ENCODE measurements around the gene C1QTNF6. TPM values are rescaled to one million over a fixed set of nuclear protein-coding genes. Genes with fewer than 3 reads are reported as not detected.

The C1QTNF6 gene
- total and polyA plus RNA-seq, 2 of the 8 experiments (the other 6 are each of a cell fraction or from before 2014, with no cell fraction given), result 3.1 to 6.5 TPM

DNA sequence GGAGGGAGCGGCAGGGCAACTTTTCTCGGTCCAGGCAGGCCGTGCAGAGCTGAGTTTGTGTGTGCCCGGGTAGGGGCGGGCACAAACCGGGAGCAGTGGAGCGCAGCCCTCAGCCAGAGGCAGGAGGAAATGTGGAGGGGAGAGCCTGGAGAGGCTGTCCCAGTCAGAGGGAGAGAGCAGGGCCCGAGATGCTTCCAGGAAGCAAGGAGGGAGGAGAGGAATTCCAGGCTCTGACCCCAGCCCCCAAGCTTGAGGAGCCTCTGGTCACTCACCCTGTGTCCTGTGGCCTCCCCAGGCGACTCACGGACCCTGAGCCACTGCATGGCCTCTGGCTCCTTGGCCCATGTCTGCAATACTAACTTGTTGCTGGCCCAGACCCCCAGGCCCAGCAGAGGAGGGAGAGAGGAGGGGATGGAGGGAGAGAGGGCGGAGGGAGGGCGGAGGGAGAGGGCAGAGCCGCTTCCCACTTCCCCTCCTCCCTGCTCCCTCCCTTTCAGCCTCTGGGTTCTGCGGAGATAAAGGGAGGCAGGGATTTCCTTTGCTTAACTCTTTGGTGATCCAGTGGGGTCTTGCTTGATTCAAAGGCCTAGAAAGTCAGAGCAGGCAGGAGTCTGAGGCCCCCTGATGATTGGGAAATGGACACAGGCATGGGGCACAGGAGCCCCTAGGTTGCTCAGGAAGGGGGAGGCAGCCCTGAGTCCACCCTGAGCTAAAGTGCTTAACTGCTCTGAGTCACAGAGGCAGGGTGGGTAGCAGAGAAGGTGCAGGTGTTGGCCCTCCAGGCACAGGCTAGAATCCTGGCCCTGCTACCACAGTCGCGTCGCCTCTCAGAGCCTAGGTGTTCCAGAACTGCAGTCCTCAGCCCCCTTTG lies at the start of gene C1QTNF6 (continued):
- TF ChIP-seq SUZ12 (IDR thresholded peaks at IDR 0.05; ENCODE audit: low read length), result peak; percentile 79; the same call in 1 of the 2 replicates
- no peak for TF ChIP-seq SIN3A (conservative IDR thresholded peaks at IDR 0.05 in 1 of 2, IDR thresholded peaks at IDR 0.05 in 1 of 2; ENCODE audit: low read depth in 1 of 2, low read length in 2 of 2)
- TF ChIP-seq, protein P1, sequence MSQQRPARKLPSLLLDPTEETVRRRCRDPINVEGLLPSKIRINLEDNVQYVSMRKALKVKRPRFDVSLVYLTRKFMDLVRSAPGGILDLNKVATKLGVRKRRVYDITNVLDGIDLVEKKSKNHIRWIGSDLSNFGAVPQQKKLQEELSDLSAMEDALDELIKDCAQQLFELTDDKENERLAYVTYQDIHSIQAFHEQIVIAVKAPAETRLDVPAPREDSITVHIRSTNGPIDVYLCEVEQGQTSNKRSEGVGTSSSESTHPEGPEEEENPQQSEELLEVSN (IDR thresholded peaks at IDR 0.05), result no peak
- TF ChIP-seq SAP30 (IDR thresholded peaks at IDR 0.05; ENCODE audit: insufficient read depth, insufficient replicate concordance, low read length), result no peak
- no peak for TF ChIP-seq MAFK (IDR thresholded peaks at IDR 0.05; ENCODE audit: low read depth, low read length)
- TF ChIP-seq RNF2 (IDR thresholded peaks at IDR 0.05; ENCODE audit: borderline replicate concordance, low read depth, low read length, missing control alignments, poor library complexity, severe bottlenecking), result no peak
- 0 out of 4 replicates have a peak, but pooled peaks of 1 of the 2 experiments have one; percentile 47 for TF ChIP-seq HDAC2 (IDR thresholded peaks at IDR 0.05; ENCODE audit: borderline replicate concordance in 1 of 2, low read depth in 2 of 2, low read length in 2 of 2)
- peak; percentile 85 for TF ChIP-seq ASH2L (IDR thresholded peaks at IDR 0.05; ENCODE audit: low read length)
- no peak for TF ChIP-seq TEAD4 (IDR thresholded peaks at IDR 0.05; ENCODE audit: low read depth, low read length)
- peak; percentile 40; the same call in 1 of the 2 replicates for TF ChIP-seq GABPA (IDR thresholded peaks at IDR 0.05; ENCODE audit: borderline replicate concordance, insufficient read depth, low read length)
- TF ChIP-seq POLR2AphosphoS5 (IDR thresholded peaks at IDR 0.05; ENCODE audit: low read depth, low read length), result no peak
- TF ChIP-seq, protein P2, sequence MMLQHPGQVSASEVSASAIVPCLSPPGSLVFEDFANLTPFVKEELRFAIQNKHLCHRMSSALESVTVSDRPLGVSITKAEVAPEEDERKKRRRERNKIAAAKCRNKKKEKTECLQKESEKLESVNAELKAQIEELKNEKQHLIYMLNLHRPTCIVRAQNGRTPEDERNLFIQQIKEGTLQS (IDR thresholded peaks at IDR 0.05; ENCODE audit: insufficient read depth, low read depth, low read length), result no peak
- TF ChIP-seq FOSL1 (IDR thresholded peaks at IDR 0.05; ENCODE audit: insufficient read depth, low read depth, low read length), result no peak
- no peak for TF ChIP-seq CBX8 (IDR thresholded peaks at IDR 0.05; ENCODE audit: borderline replicate concordance, low read depth, low read length)
- peak; percentile 100 for TF ChIP-seq CTBP2 (IDR thresholded peaks at IDR 0.05; ENCODE audit: borderline replicate concordance, insufficient read depth, insufficient read length, low read length)
- TF ChIP-seq RFX5 (IDR thresholded peaks at IDR 0.05; ENCODE audit: borderline replicate concordance, low read depth, low read length), result no peak
- no peak for TF ChIP-seq CREB1 (IDR thresholded peaks at IDR 0.05)
- TF ChIP-seq JUND (IDR thresholded peaks at IDR 0.05; ENCODE audit: low read length), result no peak
- TF ChIP-seq CBX5 (IDR thresholded peaks at IDR 0.05; ENCODE audit: low read depth, low read length), result no peak
- no peak; the same call in 1 of the 2 replicates for TF ChIP-seq RBBP5 (IDR thresholded peaks at IDR 0.05; ENCODE audit: borderline replicate concordance, low read depth, low read length)
- TF ChIP-seq TAF1 (IDR thresholded peaks at IDR 0.05; ENCODE audit: low read depth, low read length), result no peak

All from H1 (cell line).